ENCODE measurements around the gene CA11. TPM values are rescaled to one million over a fixed set of nuclear protein-coding genes. Genes with fewer than 3 reads are reported as not detected.

CA11 gene
- total and polyA plus RNA-seq, 9 of the 15 experiments (the other 6 are each of a cell fraction or from before 2014, with no cell fraction given), result 2.9 to 19.9 (median 8.3) TPM

GRCh38 chr19:48648134-48648533 is 2.1 kb upstream of the CA11 start (continued):
- no peak for TF ChIP-seq PRPF4 (IDR thresholded peaks at IDR 0.05; ENCODE audit: insufficient read depth, low read depth, low read length, poor library complexity, severe bottlenecking)
- no peak for TF ChIP-seq FOSL1 (tag; conservative IDR thresholded peaks at IDR 0.05)
- TF ChIP-seq MEF2D (tag; conservative IDR thresholded peaks at IDR 0.05; ENCODE audit: low read depth), result peak; percentile 60
- no peak for TF ChIP-seq MGA (IDR thresholded peaks at IDR 0.05)
- TF ChIP-seq RFX5 (IDR thresholded peaks at IDR 0.05; ENCODE audit: low read depth, low read length), result no peak
- no peak for TF ChIP-seq ARID3A (IDR thresholded peaks at IDR 0.05; ENCODE audit: borderline replicate concordance, low read depth, low read length)
- no peak for TF ChIP-seq FOS (IDR thresholded peaks at IDR 0.05; ENCODE audit: extremely low read depth, insufficient read length)
- TF ChIP-seq PHB (CRISPR knock-in tag; IDR thresholded peaks at IDR 0.05), result no peak
- TF ChIP-seq, protein P1, sequence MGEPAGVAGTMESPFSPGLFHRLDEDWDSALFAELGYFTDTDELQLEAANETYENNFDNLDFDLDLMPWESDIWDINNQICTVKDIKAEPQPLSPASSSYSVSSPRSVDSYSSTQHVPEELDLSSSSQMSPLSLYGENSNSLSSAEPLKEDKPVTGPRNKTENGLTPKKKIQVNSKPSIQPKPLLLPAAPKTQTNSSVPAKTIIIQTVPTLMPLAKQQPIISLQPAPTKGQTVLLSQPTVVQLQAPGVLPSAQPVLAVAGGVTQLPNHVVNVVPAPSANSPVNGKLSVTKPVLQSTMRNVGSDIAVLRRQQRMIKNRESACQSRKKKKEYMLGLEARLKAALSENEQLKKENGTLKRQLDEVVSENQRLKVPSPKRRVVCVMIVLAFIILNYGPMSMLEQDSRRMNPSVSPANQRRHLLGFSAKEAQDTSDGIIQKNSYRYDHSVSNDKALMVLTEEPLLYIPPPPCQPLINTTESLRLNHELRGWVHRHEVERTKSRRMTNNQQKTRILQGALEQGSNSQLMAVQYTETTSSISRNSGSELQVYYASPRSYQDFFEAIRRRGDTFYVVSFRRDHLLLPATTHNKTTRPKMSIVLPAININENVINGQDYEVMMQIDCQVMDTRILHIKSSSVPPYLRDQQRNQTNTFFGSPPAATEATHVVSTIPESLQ (CRISPR knock-in tag; IDR thresholded peaks at IDR 0.05), result no peak
- no peak for TF ChIP-seq GABPB1 (CRISPR knock-in tag; IDR thresholded peaks at IDR 0.05)
- no peak for TF ChIP-seq HNRNPL (IDR thresholded peaks at IDR 0.05; ENCODE audit: low read depth, low read length)
- no peak for TF ChIP-seq ARID1B (IDR thresholded peaks at IDR 0.05)
- TF ChIP-seq MTA3 (IDR thresholded peaks at IDR 0.05; ENCODE audit: borderline replicate concordance), result no peak
- TF ChIP-seq KLF1 (tag; IDR thresholded peaks at IDR 0.05), result no peak

All from K562 (cell line).